NK-92 (cell line): ENCODE results near the gene CFAP221.

Experiments used
- DNase-seq: peaks from one replicate; lab custom pipeline; 2025; ENCODE audit not compliant: unreplicated experiment; lab: John Stamatoyannopoulos, UW

Gene CFAP221

GRCh38 chr2:119679526-119679837, 135.2 kb downstream of the CFAP221 start:
- no peak for DNase-seq

- DNase-seq: no peak
Measured at GRCh38 chr2:119679846-119680245, 135.6 kb downstream of the CFAP221 start.

- no peak for DNase-seq
Measured at GRCh38 chr2:119680457-119681202, 136.4 kb downstream of the CFAP221 start.

DNA sequence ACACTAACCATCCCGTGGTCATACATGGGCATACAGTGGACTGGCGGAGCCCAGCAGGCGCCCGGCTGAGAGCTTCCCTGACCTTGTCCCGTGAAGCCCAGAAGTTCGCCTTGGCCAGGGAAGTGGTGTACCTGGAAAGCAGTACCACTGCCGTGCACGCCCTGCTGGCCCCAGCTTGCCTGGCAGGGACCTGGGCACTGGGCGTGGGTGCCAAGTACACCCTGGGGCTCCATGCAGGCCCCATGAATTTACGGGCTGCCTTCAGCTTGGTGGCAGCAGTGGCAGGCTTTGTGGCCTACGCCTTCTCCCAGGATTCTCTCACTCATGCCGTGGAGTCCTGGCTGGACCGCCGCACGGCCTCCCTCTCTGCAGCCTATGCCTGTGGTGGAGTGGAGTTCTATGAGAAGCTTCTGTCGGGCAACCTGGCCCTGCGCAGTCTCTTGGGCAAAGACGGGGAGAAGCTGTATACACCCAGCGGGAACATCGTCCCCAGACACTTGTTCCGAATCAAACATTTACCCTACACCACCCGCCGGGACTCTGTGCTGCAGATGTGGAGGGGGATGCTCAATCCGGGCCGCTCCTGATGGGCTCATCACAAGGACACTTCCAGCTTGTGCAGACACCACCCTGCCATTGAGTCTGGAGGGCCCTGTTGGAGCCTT, 137.1 kb downstream of the CFAP221 start:
- no peak for DNase-seq

DNA sequence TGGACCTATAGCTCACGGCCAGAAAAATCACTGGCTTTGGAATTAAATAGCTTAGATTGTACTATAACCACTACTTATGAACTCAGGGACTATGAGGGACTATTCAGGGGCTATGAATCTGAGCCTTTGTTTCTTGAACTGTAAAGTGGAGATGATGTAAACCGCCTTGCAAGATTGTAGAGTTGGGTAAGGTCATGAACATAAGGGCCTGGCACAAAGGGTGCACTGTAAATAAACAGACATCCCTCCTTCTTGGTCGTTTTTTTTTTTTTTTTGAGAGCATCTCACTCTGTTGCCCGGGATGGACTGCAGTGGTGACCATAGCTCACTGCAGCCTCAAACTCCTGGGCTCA, 137.6 kb downstream of the CFAP221 start:
- DNase-seq: no peak

DNA sequence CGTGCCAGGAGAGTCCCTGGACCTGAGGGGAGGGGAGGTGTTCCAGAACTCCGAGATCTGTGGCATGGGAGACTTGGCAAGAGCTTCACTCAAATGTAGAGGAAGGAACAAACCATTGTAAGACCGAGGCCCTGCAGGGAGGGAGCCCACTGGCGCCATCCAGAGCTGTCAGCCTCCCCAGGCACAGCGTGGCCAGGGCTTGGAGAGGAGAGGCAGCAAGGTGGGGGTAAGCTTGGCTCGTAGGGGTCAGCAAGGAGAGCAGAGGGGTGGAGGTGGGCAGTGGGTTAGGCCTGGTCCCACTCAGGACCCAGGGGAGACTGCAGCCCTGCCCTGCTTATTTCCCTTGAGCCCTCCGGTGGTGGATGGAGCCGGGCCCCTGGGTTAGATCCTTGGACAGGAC, 138.3 kb downstream of the CFAP221 start:
- no peak for DNase-seq

- DNase-seq: no peak
Measured at GRCh38 chr2:119683074-119683712, 138.9 kb downstream of the CFAP221 start.

DNA sequence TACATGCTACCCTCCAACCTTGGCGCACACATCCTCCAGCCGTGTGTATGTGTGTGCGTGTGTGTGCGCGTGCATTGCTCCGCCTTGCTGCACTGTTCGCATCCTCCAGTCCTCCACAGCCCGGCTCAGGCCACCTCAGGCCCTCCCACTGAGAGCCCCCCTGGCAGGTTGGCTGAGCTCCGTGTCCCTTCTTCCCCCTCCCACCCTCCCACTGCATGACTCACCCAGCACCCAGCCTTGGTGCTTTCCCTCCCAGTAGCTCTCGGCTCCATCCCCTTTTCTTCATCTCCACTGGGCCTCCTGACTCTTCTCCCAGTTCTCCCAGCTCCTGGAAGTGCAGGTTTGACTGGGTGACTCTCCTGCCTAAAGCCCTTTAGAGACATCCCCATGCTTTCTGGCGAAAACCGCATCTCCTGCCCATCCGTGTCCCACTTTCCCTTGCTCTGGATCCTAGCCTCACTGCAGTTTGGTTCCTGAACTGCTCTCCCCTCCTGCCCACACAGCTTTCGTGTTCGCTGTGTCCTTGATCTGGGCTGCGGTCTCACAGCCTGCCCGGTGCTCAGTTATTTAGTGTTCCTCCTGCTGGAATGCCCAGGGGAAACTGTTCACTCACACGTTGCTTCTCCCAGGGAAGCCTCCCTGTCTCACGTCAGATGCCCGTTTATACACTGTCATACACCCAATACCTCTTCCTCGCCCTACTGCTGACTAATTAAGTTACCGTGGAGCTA, 139.6 kb downstream of the CFAP221 start:
- DNase-seq: no peak

DNA sequence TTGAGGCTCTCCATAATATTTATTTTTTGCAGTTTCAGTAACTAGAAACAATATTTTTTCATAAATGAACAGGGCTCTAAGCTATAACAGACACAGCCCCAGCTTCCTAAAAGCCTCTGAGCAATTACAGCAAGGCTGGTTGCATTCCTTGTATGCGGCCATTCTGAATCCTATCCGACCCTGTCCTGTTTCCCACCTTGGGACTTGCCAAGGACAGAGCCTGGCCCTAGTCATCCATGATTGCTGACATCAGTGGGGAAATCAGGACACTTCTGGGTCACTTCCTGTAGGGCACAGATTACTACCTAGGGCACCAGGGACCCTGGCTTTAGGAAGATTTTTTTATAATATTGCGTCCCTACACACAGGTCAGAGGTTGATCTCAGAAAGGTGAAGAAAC, 140.3 kb downstream of the CFAP221 start:
- no peak for DNase-seq

DNA sequence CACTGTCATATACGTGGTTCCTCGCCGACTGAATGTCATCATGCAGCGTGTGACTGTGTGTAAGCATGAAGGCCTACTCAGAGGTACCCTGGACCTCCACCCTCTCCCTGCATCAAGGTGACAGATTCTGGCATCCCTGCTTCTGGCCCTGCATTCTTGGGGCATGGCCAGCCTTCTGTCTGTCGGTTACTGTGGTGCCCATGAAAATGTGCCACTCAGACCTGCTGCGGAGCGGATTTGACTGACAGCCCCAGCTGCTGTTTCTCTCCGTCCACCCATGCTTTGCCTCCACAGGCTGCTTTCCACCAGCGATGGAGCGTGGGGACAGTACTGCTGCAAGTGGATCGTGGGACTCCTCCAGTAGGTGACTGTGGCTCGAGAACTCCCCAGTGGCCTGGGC, 144.4 kb downstream of the CFAP221 start:
- no peak for DNase-seq

- DNase-seq: no peak
Measured at GRCh38 chr2:119689218-119689617, 145.0 kb downstream of the CFAP221 start.

DNA sequence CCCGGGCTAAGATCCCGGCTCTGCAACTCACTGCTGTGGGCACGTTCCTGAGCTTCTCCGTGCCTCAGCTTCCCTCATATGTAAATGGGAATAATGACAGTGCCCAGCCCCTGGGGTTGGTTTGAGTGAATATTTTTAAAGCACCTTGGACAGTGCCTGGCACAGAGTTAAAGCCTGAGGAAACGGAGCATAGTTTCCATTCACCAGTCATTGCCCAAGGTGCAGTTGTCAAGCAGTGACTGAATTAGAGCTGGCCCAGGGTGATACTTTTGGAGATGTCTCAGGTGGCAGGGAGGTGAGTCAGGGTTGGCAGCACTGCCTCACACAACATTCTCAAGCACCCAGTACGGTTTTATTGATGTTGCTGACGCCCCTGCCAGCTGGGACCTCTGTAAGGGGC, 146.9 kb downstream of the CFAP221 start:
- DNase-seq: no peak

DNA sequence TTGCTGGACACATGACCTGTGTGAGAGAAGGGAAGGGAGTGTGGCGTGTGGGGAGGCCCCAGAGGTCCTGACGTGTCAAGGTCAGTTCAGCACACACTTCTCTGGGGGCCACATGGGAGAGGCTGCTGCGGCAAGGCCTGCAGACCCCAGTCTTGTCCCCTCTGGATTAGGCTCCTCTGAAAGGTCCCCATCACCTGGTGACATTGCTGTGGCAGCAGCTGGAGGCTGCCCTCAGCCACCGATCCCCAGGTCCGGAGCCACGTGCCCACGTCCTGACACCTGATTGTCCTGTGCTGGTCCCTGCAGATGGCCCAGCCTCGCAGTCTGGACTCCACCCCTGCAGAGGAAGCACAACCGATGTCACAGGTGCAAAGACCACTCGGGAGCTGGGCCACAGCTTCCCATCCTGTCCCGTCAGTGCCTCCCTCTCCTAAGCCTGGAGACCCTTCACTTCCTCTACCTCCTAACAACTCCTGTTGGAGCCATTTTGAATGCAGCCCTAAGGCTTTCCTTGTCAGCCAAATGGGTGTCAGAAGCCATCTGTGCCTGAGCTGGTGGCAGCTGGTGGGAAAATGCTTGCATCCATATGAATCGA, 147.5 kb downstream of the CFAP221 start:
- no peak for DNase-seq

GRCh38 chr2:119692310-119692709, 148.1 kb downstream of the CFAP221 start:
- no peak for DNase-seq

GRCh38 chr2:119692954-119693353, 148.7 kb downstream of the CFAP221 start:
- DNase-seq: no peak

DNA sequence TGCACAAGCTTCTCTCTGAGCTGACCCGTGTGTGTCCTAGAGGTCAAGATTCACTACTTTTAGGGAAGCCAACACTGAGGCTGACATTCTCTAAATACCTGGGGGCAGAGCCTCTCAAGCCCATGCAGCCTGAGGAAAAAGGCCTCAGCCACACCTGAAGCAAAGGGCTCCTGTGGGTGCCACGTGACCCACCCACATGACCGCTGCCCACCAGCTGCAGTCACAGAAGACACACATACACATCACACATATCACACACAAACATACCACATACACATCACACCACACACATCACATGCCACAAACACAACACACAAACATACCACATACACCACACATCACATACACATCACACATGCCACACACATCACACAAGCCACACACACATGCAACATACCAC, 149.3 kb downstream of the CFAP221 start:
- no peak for DNase-seq

- no peak for DNase-seq
Measured at GRCh38 chr2:119693967-119694366, 149.7 kb downstream of the CFAP221 start.

DNA sequence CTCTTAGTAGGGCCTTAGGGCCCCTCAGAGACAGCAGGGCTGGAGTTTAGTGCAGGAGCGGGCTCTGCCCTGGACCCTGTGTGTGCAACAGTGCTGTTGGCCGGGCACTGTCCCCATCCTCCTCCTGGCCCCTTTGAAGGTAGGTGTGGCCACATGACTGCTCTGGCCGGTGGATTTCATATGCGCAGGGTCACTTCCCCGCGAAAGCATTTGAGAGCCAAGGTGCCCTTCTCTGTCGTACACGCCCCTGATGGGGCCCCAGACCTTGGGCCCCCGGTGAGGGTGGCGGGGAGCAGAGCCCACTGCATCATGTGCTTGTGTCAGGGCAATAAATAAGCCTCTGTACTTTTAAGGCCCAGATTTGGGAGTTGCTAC, 150.2 kb downstream of the CFAP221 start:
- no peak for DNase-seq

GRCh38 chr2:119694845-119695521, 150.7 kb downstream of the CFAP221 start:
- DNase-seq: no peak

DNA sequence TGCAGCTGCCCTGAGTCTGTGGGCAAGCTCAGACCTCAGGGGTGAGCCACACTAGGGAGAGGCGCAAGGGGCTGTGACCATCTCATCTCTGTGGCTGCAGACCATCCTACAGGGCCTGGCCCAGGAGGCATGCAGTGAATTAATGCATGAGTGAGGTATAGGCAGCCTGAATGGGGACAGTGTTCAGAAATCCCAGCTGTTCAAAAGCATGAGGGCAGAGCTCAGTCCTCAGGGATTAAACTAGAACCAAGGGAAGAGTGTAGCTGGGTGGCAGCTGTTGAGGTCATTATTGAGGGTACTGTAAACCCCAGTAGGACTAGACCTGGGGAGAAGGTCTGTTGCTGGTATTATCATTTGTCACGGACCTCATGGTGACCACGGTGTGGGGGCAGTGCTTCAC, 151.8 kb downstream of the CFAP221 start:
- DNase-seq: no peak

DNA sequence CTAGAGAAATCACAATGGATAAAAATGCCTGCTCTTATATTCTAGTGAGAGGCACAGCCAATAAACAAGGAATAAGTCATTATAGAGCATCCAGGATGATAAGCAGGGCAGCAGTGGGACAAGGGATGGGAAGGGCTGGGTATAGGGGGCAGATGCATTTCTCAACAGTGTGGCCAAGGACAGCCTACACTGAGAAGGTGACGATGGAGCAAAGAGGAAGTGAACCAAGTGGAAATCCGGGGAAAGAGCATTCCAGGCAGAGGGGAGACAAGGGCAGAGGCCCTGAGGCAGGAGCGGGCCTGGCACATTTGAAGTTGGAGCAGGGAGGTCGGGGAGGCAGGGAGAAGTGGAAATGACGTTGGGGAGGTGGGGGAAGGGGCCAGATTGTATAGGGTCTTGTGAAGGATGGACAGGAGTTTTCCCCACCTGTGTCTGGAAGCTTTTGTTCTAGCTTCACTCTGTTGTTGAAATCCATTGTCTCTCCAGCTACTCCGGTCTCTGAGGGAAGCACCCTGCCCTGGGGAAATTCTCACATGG, 152.3 kb downstream of the CFAP221 start:
- DNase-seq: no peak
